KMS-11 (cell line): ENCODE data around the gene ANGPTL7.

Experiments
- H2AFZ ChIP-seq: fragments of 200-600 bp; sonication (generic); 2 replicates; pipeline ENCODE4 v1.6.1; 2016; ENCODE audit warnings: antibody characterized with exemption, mixed run types, low read depth
- H3K27ac ChIP-seq: fragments of 200-600 bp; sonication (generic); 2 replicates; pipeline ENCODE4 v1.6.1; 2016; ENCODE audit warnings: mild to moderate bottlenecking, mixed run types
- H3K27me3 ChIP-seq: fragments of 200-600 bp; sonication (generic); 2 replicates; pipeline ENCODE4 v1.6.1; 2017; ENCODE audit warnings: mild to moderate bottlenecking, low read depth, mixed run types, moderate library complexity; ENCODE audit not compliant: insufficient read depth
- H3K36me3 ChIP-seq: fragments of 200-600 bp; sonication (generic); 2 replicates; pipeline ENCODE4 v1.6.1; 2017; ENCODE audit warnings: mild to moderate bottlenecking, mixed run types; ENCODE audit not compliant: insufficient read depth
- H3K4me1 ChIP-seq: fragments of 200-600 bp; sonication (generic); 2 replicates; pipeline ENCODE4 v1.6.1; 2016; ENCODE audit warnings: mild to moderate bottlenecking, low read depth, mixed run types; ENCODE audit not compliant: poor library complexity, severe bottlenecking
- H3K4me2 ChIP-seq: fragments of 200-600 bp; sonication (generic); 2 replicates; pipeline ENCODE4 v1.7.0; 2016; ENCODE audit warnings: mild to moderate bottlenecking, mixed run types
- H3K4me3 ChIP-seq: fragments of 200-600 bp; sonication (generic); IDR thresholded peaks from 2 replicates; pipeline ENCODE4 v1.6.1; 2017; ENCODE audit warnings: low read depth, low read length, mixed read lengths; ENCODE audit not compliant: insufficient read depth
- H3K79me2 ChIP-seq: fragments of 200-600 bp; sonication (generic); 2 replicates; pipeline ENCODE4 v1.6.1; 2016; ENCODE audit warnings: low read depth, mixed run types; ENCODE audit not compliant: insufficient read depth
- H3K9ac ChIP-seq: fragments of 200-600 bp; sonication (generic); 2 replicates; pipeline ENCODE4 v1.6.1; 2016; ENCODE audit warnings: mild to moderate bottlenecking, mixed run types
- H4K20me1 ChIP-seq: fragments of 200-600 bp; sonication (generic); 2 replicates; pipeline ENCODE4 v1.6.1; 2016; ENCODE audit warnings: mild to moderate bottlenecking, mixed run types; ENCODE audit not compliant: insufficient read depth
- TF ChIP-seq, protein P1 (sequence below): fragments of 200-600 bp; sonication (generic); conservative IDR thresholded peaks from 2 replicates; pipeline ENCODE4 v1.6.1; 2017; ENCODE audit warnings: low read depth, mild to moderate bottlenecking, antibody characterized with exemption, low read length, moderate library complexity, mixed read lengths

ANGPTL7 gene

DNA sequence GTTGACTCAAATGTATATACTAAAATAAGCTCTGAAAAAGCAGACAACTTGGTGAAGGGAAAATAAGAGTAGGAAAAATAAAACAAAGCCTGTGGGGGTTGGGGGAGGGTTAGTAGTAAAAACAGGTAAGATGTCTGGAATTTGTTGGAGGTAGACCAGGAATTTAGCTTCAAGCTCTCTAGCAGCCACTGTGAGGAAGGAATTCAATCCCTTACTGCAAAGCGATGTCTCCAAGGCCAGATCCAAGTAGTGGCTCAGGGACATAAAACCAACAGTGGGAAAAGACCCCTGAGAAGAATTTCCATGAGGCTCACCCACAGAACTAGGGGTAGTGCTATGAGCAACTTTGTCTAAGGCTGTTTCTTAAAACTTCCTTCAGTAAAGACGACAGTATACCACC, 7.8 kb downstream of the ANGPTL7 start:
- Histone ChIP-seq H3K9ac (no peak overlapping the region), H3K4me1 (no peaks in the 10 kb centered on the region), H3K4me2 (no peak overlapping the region), H3K4me3 (no peak overlapping the region), H3K79me2 (no peaks in the 10 kb centered on the region), H3K27ac (no peak overlapping the region), H2AFZ (no peak overlapping the region), H4K20me1 (no peaks in the 10 kb centered on the region), H3K27me3 (no peaks in the 10 kb centered on the region), H3K36me3 (0 out of 2 replicates have a peak, but pooled peaks cover 3% of the 10 kb centered on the region)
- TF ChIP-seq, protein P1, sequence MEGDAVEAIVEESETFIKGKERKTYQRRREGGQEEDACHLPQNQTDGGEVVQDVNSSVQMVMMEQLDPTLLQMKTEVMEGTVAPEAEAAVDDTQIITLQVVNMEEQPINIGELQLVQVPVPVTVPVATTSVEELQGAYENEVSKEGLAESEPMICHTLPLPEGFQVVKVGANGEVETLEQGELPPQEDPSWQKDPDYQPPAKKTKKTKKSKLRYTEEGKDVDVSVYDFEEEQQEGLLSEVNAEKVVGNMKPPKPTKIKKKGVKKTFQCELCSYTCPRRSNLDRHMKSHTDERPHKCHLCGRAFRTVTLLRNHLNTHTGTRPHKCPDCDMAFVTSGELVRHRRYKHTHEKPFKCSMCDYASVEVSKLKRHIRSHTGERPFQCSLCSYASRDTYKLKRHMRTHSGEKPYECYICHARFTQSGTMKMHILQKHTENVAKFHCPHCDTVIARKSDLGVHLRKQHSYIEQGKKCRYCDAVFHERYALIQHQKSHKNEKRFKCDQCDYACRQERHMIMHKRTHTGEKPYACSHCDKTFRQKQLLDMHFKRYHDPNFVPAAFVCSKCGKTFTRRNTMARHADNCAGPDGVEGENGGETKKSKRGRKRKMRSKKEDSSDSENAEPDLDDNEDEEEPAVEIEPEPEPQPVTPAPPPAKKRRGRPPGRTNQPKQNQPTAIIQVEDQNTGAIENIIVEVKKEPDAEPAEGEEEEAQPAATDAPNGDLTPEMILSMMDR, result no peak

DNA sequence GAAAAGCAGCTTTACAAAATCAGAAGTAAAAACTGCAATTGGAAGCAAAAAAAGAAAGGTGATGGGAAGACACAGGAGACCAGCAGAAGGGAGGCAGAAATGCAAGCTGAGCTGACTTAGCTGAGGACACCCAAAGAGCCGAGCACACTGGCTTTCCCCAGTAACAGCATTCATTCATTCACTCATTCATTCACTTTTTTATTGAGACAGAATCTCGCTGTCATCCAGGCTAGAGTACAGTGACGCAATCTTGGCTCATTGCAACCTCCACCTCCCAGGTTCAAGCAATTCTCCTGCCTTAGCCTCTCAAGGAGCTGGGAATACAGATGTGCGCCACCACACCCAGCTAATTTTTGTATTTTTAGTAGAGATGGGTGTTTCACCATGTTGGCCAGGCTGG, 8.2 kb downstream of the ANGPTL7 start:
- H3K9ac ChIP-seq, result no peak overlapping the region
- TF ChIP-seq, protein P1, result no peak
- H3K27me3 ChIP-seq, result no peaks in the 10 kb centered on the region
- H2AFZ ChIP-seq, result no peak overlapping the region
- H3K4me1 ChIP-seq, result no peaks in the 10 kb centered on the region
- H3K79me2 ChIP-seq, result no peaks in the 10 kb centered on the region
- H3K4me2 ChIP-seq, result no peak overlapping the region
- 0 out of 2 replicates have a peak, but pooled peaks cover 3% of the 10 kb centered on the region for H3K36me3 ChIP-seq
- H3K4me3 ChIP-seq, result no peak overlapping the region
- no peaks in the 10 kb centered on the region for H4K20me1 ChIP-seq
- H3K27ac ChIP-seq, result no peak overlapping the region

DNA sequence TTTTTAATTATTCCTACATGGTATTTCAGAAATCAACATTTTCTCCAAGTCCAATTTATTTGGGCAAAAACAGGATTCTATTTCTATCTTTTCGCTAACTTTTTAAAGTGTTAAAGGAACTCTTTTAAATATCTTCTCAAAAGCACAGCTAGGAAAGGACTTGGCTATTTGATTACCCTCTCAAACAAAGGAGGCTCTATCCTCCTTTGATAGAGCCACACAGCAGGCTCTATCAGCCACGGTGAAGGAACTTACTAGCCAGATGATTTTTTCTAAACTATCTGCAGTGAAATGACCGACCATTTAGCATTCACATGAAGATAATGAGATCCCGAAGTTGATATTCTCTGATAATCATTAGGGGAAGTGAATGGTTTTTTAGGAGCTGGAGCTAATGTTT, 9.1 kb downstream of the ANGPTL7 start:
- H3K4me2 ChIP-seq, result no peak overlapping the region
- no peak overlapping the region for H3K27ac ChIP-seq
- H3K27me3 ChIP-seq, result no peaks in the 10 kb centered on the region
- no peaks in the 10 kb centered on the region for H4K20me1 ChIP-seq
- TF ChIP-seq, protein P1, result no peak
- no peak overlapping the region for H3K4me3 ChIP-seq
- no peak overlapping the region for H3K9ac ChIP-seq
- no peaks in the 10 kb centered on the region for H3K4me1 ChIP-seq
- 0 out of 2 replicates have a peak, but pooled peaks cover 3% of the 10 kb centered on the region for H3K36me3 ChIP-seq
- no peaks in the 10 kb centered on the region for H3K79me2 ChIP-seq
- H2AFZ ChIP-seq, result no peak overlapping the region

DNA sequence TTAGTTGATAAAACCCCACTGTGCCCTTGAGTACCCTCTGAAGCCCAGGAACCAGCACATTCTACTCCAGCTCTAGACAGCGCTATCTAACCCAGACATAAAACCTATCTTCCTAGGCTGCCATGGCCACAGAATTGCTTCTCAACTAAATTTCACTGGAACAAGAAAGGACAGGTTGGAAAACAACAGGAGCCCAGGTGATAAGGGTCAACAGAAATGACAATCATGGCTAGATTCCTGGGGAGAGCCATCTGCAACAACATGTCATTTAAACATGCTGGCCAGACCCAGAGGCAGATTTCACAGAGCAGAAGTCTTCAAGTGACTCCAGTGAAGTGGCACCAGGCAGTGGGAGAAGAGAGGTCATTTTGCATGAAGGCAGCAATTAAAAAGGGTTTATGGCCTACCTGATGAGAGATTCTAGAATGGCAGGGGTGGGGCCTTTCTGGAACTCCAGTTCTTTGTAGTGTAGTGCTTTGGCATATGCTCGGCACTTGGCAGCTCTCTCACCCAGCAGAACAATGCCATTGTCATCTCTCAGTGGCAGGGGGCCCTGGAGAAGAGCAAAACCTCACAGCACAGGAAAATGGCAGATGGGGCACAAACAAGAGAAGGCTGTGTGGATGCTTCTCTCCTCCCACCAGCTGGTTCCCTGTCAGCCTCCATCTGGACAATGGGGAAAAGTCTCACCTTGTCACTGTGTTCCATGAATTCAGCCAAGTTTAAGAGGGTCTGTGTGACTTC, 9.9 kb downstream of the ANGPTL7 start:
- Histone ChIP-seq H3K27me3 (no peaks in the 10 kb centered on the region), H3K4me3 (no peak overlapping the region), H4K20me1 (no peaks in the 10 kb centered on the region), H3K27ac (no peak overlapping the region), H3K79me2 (no peaks in the 10 kb centered on the region), H3K4me1 (no peaks in the 10 kb centered on the region), H2AFZ (no peak overlapping the region), H3K36me3 (0 out of 2 replicates have a peak, but pooled peaks cover 8% of the 10 kb centered on the region), H3K9ac (no peak overlapping the region), H3K4me2 (no peak overlapping the region)
- TF ChIP-seq, protein P1, result no peak
